GM20000 (cell line): ENCODE results near the gene TLL2.

ENCODE experiments used
- DNase-seq: peaks from one replicate; pipeline ENCODE4 v3.0.0; 2012; ENCODE audit warnings: low spot score
- CTCF ChIP-seq: IDR thresholded peaks from 2 replicates; pipeline ENCODE4 v1.5.1; 2012; ENCODE audit warnings: mild to moderate bottlenecking, control low read depth; ENCODE audit errors: extremely low read depth, missing control alignments

The TLL2 gene

GRCh38 chr10:96337106-96337505 is 176.6 kb downstream of the TLL2 start:
- no peak for TF ChIP-seq CTCF
- DNase-seq, result no peak

DNA sequence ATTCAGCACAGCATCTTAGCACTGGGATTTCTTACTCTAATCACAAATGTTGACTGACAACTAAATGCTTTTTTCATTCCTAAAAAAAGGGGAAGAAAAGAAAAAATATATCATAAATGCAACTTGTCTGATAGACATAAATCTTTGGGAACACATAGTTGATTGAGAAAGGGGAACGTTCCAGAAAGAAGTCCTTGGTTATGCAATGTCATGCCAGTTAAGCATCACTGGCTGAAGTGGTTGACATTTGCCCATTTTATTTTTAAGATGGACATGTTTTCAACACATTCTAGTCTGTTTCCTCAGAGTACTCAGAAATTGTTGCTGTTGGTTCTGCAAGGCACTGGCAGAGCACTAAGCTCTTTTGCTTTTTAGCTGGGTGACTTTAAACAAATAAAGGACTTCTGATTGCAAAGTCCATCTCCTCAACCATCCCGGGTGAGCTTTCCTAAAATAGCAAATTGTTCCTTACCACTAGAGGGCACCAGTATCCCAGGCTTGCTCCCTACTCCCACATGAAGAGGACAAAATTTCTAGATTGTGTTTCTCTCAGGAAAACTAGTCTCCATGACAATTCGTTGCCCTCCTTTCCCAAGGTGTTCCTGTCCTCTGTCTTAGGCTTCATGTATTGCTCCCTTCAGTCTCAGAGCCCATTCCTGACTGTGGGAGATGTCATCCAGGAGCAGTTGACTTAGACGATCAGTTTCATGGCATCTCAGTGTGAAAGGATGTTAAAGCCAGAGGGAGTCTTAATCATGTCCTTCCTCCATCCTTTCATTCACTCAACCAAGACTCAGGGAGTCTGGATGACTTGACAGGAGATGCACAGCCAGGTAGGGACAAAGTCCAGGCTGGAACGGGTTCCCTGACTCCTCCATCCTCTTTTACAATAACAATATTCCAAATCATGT is 178.9 kb downstream of the TLL2 start:
- DNase-seq, result no peak
- TF ChIP-seq CTCF, result peak; percentile 44

- TF ChIP-seq CTCF, result no peak
- no peak for DNase-seq
Observed at GRCh38 chr10:96333101-96333500, 180.6 kb downstream of the TLL2 start.

DNA sequence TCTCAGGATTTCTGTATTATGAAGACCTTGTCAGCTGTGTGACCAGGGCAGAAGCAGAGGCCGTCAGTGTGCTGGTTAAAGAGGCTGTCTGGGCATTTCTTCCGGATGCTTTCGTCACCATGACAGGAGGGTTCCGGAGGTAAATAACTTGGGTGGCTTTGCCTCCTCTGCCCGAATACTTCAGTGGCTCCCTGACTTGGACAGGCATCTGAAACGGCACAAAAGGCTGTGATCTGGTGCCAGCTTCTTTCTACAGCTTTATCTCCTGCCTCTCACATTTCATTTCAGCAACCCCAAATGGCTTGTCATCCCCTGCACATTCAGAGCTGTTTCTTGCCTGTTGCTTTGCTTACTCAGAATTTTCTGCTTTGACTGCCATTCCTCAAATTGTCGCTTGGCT is 186.3 kb downstream of the TLL2 start:
- TF ChIP-seq CTCF, result no peak
- no peak for DNase-seq

- TF ChIP-seq CTCF, result no peak
- peak; percentile 67 for DNase-seq
Observed at GRCh38 chr10:96325719-96326373, 187.9 kb downstream of the TLL2 start.

- TF ChIP-seq CTCF, result no peak
- no peak for DNase-seq
Observed at GRCh38 chr10:96324447-96324846, 189.3 kb downstream of the TLL2 start.

GRCh38 chr10:96322275-96322674 is 191.5 kb downstream of the TLL2 start:
- TF ChIP-seq CTCF, result no peak

More at GRCh38 chr10:96322275-96322674, 191.5 kb downstream of the TLL2 start:
- no peak for DNase-seq
